Activated naive CD4-positive, alpha-beta T cell treated with anti-CD3 and anti-CD28 coated beads for 36 hours (primary cell): ENCODE results near the gene MORN2. TPM values are rescaled to one million over a fixed set of nuclear protein-coding genes. Genes with fewer than 3 reads are reported as not detected.

Source experiments
- total RNA-seq, 2 experiments: library from RNA; stranded (reverse); gene quantifications; one replicate each; pipeline ENCODE4 v1.2.3, GENCODE V29; 2021

Gene MORN2
- total RNA-seq, 2 experiments from 2014 or later, result 5.1 to 6.2 TPM

Other genes with a start within 250 kb of the MORN2 start
- gene GALM, start 209.9 kb upstream of the MORN2 start, total RNA-seq, result 10 to 100 TPM; 31.3 to 31.9 TPM
- gene SRSF7, start 124.6 kb upstream of the MORN2 start, total RNA-seq, result 100 to 1,000 TPM; 212 to 217 TPM
- gene GEMIN6, start 97.8 kb upstream of the MORN2 start, total RNA-seq, result 10 to 100 TPM; 23.7 to 24.5 TPM
- gene DHX57, start within 50 bp of the MORN2 start, total RNA-seq, result 10 to 100 TPM; 10.8 to 12.5 TPM
- not detected for gene ARHGEF33, start 13.9 kb downstream of the MORN2 start, total RNA-seq
- gene SOS1, start 245.1 kb downstream of the MORN2 start, total RNA-seq, result 10 to 100 TPM; 16.8 to 17.1 TPM